B cell (primary cell): ENCODE results near the gene NCL. TPM values are rescaled to one million over a fixed set of nuclear protein-coding genes. Genes with fewer than 3 reads are reported as not detected.

ENCODE experiments used
- ATAC-seq: fragments of 200-7000 bp; cut with Tn5 transposase; one replicate; pipeline ENCODE4 v1.10.0; 2021; ENCODE audit warnings: low read depth, mild to moderate bottlenecking, moderate number of reproducible peaks, moderate library complexity
- CTCF ChIA-PET: fragments of 350-600 bp; sonication (Branson Sonifier 250); formaldehyde crosslinking; loops from one replicate; lab custom pipeline; 2021; ENCODE audit warnings: antibody characterized with exemption, inconsistent platforms; lab: Charles Lee
- POLR2A ChIA-PET: fragments of 350-600 bp; sonication (Branson Sonifier 250); formaldehyde crosslinking; loops from one replicate; lab custom pipeline; 2021; ENCODE audit warnings: antibody characterized with exemption; lab: Charles Lee
- DNase-seq: peaks from one replicate; pipeline ENCODE4 v3.0.0; 2013
- H2AFZ ChIP-seq: 2 replicates; pipeline ENCODE4 v1.6.1; 2012; ENCODE audit warnings: mild to moderate bottlenecking, low read depth, low read length; ENCODE audit not compliant: insufficient read depth, poor library complexity, severe bottlenecking
- H3K27ac ChIP-seq, 2 donors: 1 replicate in 1 of 2; 2 replicates in 1 of 2; pipeline ENCODE4 v1.5.1; 2012 to 2013; ENCODE audit warnings: low read length in 2 of 2, mild to moderate bottlenecking in 2 of 2, moderate library complexity in 1 of 2
- H3K27me3 ChIP-seq, 4 experiments: fragments of 200-600 bp in 1 of 4; sonication (generic) in 1 of 4; replicated peaks in 1 of 4; 1 replicate in 2 of 4; 2 replicates in 2 of 4; pipeline versions ENCODE4 v1.6.1 to v1.7.0; 2013 to 2016; ENCODE audit warnings: low read length in 3 of 4, mild to moderate bottlenecking in 2 of 4, mixed read lengths in 1 of 4, moderate library complexity in 1 of 4; ENCODE audit not compliant: insufficient read depth in 4 of 4, control insufficient read depth in 3 of 4; ENCODE audit errors: control extremely low read depth in 1 of 4
- H3K36me3 ChIP-seq, 2 experiments: replicated peaks in 1 of 2; 1 replicate in 1 of 2; 2 replicates in 1 of 2; pipeline versions ENCODE4 v1.6.1 to v1.7.1; 2013; ENCODE audit warnings: low read length in 1 of 2; ENCODE audit not compliant: insufficient read depth in 2 of 2, control insufficient read depth in 1 of 2; ENCODE audit errors: control extremely low read depth in 1 of 2, extremely low read depth in 1 of 2
- H3K4me1 ChIP-seq, 2 donors: fragments of 200-600 bp in 1 of 2; sonication (generic) in 1 of 2; 1 replicate in 1 of 2; 2 replicates in 1 of 2; pipeline versions ENCODE4 v1.5.1 to v1.6.1; 2013 to 2017; ENCODE audit warnings: low read length in 2 of 2; ENCODE audit not compliant: control insufficient read depth in 2 of 2, insufficient read depth in 2 of 2
- H3K4me2 ChIP-seq: replicated peaks from 2 replicates; pipeline ENCODE3; 2012; ENCODE audit warnings: mild to moderate bottlenecking, low read depth, low read length; ENCODE audit not compliant: poor library complexity, severe bottlenecking
- H3K4me3 ChIP-seq, 5 experiments: fragments of 200-600 bp in 1 of 5; sonication (generic) in 1 of 5; 1 replicate in 3 of 5; 2 replicates in 2 of 5; pipeline versions ENCODE4 v1.5.1 to v1.7.0; 2011 to 2016; ENCODE audit warnings: low read length in 4 of 5, mild to moderate bottlenecking in 4 of 5, low read depth in 2 of 5, control low read depth in 1 of 5, moderate library complexity in 1 of 5; ENCODE audit not compliant: insufficient read depth in 1 of 5; ENCODE audit errors: control extremely low read depth in 1 of 5, extremely low read depth in 1 of 5
- H3K79me2 ChIP-seq: fragments of 200-600 bp; sonication (generic); one replicate; pipeline ENCODE4 v1.6.0; 2016; ENCODE audit warnings: low read length; ENCODE audit not compliant: control insufficient read depth, insufficient read depth
- H3K9ac ChIP-seq: fragments of 200-600 bp; sonication (generic); 2 replicates; pipeline ENCODE4 v1.6.1; 2017; ENCODE audit warnings: mild to moderate bottlenecking, low read length, moderate library complexity
- H3K9me3 ChIP-seq, 3 donors: one replicate each; pipeline versions ENCODE4 v1.6.1 to v1.7.1; 2013; ENCODE audit warnings: low read length in 2 of 3; ENCODE audit not compliant: control insufficient read depth in 2 of 3, insufficient read depth in 1 of 3; ENCODE audit errors: control extremely low read depth in 1 of 3
- H4K20me1 ChIP-seq: 2 replicates; pipeline ENCODE4 v1.6.0; 2012; ENCODE audit warnings: mild to moderate bottlenecking, low read length; ENCODE audit not compliant: insufficient read depth, control insufficient read depth, poor library complexity, severe bottlenecking
- H3K27ac Mint-ChIP-seq: one replicate; pipeline ENCODE4 v1.8.0; 2021; ENCODE audit warnings: mixed read lengths
- H3K27me3 Mint-ChIP-seq: one replicate; pipeline ENCODE4 v1.8.0; 2021; ENCODE audit warnings: mixed read lengths
- H3K4me1 Mint-ChIP-seq: one replicate; pipeline ENCODE4 v1.8.0; 2021; ENCODE audit warnings: mixed read lengths
- H3K4me3 Mint-ChIP-seq: one replicate; pipeline ENCODE4 v1.8.0; 2021; ENCODE audit warnings: mixed read lengths
- H3K9me3 Mint-ChIP-seq: one replicate; pipeline ENCODE4 v1.8.0; 2022; ENCODE audit warnings: mixed read lengths; ENCODE audit not compliant: insufficient read depth
- EZH2 ChIP-seq: IDR thresholded peaks from 2 replicates; pipeline ENCODE4 v1.6.1; 2012; ENCODE audit warnings: borderline replicate concordance, low read depth, mild to moderate bottlenecking, moderate library complexity, low read length; ENCODE audit not compliant: insufficient read depth, poor library complexity, severe bottlenecking
- WGBS: methylation state at CpG from one replicate; pipeline ENCODE4 v1.1.5; 2013; ENCODE audit warnings: missing lambda C conversion rate; ENCODE audit not compliant: insufficient coverage; 5-methylcytosine and 5-hydroxymethylcytosine counted together
- intact Hi-C: fragments of 100-400 bp; cut with micrococcal nuclease; formaldehyde crosslinking; loops from one replicate; pipeline ENCODE4 v1.10.0; 2022
- polyA plus RNA-seq: library from polyadenylated mRNA; depleted of rRNA; stranded (reverse); fragments of >200 nt; gene quantifications from 2 replicates; pipeline ENCODE4 v1.2.3, GENCODE V29; 2012
- total RNA-seq, 2 donors: library from RNA; stranded (reverse); fragments of 120-200 nt in 1 of 2; gene quantifications; 1 replicate in 1 of 2; 2 replicates in 1 of 2; pipeline versions ENCODE4 v1.2.3 to v1.2.4, GENCODE V29; 2013 to 2022
- TF ChIP-seq, protein P1 (sequence below): fragments of 200-600 bp; IDR thresholded peaks from one replicate; pipeline ENCODE4 v1.8.0; 2022; ENCODE audit warnings: antibody characterized with exemption, mild to moderate bottlenecking

The NCL gene
- total and polyA plus RNA-seq, 2 donors (not counting 1 experiment from before 2014, with no cell fraction given), result 25.8 to 439 TPM

DNA sequence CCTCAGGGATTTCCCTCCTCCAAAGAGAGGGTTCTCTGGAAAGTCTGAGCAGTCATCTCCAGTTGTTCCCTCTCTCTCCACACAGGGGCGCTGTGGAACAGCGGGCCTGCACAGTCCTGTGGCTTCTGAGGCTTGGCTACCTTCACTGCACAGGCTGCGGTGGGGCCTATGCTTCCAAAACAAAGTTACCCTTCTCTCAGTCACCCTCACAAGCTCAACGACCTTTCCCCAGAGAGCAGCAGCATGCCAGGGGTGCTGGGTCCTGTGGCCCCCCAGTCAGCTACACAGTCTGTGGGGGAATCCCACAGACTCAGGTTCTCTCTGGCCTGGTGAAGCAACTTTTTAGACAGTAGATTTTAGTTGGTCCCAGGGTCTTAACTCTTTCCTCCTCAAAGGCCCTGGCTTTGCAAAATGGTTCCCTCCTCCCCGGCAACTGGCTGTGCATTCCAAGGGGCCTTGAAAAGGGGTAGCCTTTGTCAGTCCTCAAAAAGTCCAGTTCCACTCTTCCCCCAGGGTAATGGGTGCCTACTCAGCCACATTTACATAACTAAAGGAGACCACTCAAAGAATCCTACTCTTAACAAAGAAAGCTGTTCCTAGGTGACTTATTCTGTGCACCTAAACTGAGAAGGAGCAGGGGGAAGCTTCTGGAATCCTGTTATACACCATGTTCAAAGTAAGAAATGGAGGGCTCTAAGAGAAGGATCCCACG is 53.8 kb downstream of the NCL start:
- H3K4me3 ChIP-seq, result no peak overlapping the region
- no peak overlapping the region for H3K27ac Mint-ChIP-seq
- peaks cover 17% of the 10 kb centered on the region for H3K4me1 Mint-ChIP-seq
- peaks cover 0 to 24% (median 9%) of the 10 kb centered on the region in 4 experiments for H3K27me3 ChIP-seq
- H3K4me3 Mint-ChIP-seq, result no peak overlapping the region
- 86% methylated on average over 4 of the region's 6 CpGs for WGBS
- ChIA-PET POLR2A (interaction anchor here (0.6 kb wide), 1 partner anchor 184 kb away, joined by 3 read pairs; no protein-coding TSS in a partner anchor), CTCF (interaction anchor here (1.0 to 21.6 kb wide), 11 partner anchors 10 to 307 kb away, joined by 3 to 325 read pairs (median 10); partner anchors contain the start of gene B3GNT7)
- no peak overlapping the region for H3K9ac ChIP-seq
- H3K27me3 Mint-ChIP-seq, result peaks cover 18% of the 10 kb centered on the region
- TF ChIP-seq, protein P1, sequence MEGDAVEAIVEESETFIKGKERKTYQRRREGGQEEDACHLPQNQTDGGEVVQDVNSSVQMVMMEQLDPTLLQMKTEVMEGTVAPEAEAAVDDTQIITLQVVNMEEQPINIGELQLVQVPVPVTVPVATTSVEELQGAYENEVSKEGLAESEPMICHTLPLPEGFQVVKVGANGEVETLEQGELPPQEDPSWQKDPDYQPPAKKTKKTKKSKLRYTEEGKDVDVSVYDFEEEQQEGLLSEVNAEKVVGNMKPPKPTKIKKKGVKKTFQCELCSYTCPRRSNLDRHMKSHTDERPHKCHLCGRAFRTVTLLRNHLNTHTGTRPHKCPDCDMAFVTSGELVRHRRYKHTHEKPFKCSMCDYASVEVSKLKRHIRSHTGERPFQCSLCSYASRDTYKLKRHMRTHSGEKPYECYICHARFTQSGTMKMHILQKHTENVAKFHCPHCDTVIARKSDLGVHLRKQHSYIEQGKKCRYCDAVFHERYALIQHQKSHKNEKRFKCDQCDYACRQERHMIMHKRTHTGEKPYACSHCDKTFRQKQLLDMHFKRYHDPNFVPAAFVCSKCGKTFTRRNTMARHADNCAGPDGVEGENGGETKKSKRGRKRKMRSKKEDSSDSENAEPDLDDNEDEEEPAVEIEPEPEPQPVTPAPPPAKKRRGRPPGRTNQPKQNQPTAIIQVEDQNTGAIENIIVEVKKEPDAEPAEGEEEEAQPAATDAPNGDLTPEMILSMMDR, result peak; percentile 59
- no peak for TF ChIP-seq EZH2
- H2AFZ ChIP-seq, result no peak overlapping the region
- peaks cover 12 to 16% of the 10 kb centered on the region in 2 donors for H3K4me1 ChIP-seq
- no peaks in the 10 kb centered on the region for H3K79me2 ChIP-seq
- peaks cover 0 to 7% (median 7%) of the 10 kb centered on the region in 3 donors for H3K9me3 ChIP-seq
- intact Hi-C loops, result no loop called here
- no peaks in the 10 kb centered on the region for H3K36me3 ChIP-seq
- DNase-seq (no peak), ATAC-seq (no peak)
- no peak overlapping the region for H3K4me2 ChIP-seq
- no peak overlapping the region for H3K27ac ChIP-seq
- H3K9me3 Mint-ChIP-seq, result no peaks in the 10 kb centered on the region
- H4K20me1 ChIP-seq, result no peaks in the 10 kb centered on the region

- Mint-ChIP-seq H3K9me3 (no peaks in the 10 kb centered on the region), H3K27me3 (peaks cover 13% of the 10 kb centered on the region), H3K27ac (no peak overlapping the region), H3K4me3 (no peak overlapping the region), H3K4me1 (peaks cover 23% of the 10 kb centered on the region)
- no peaks in the 10 kb centered on the region for H3K36me3 ChIP-seq
- WGBS, result 100% methylated on average over 4 of the region's 5 CpGs
- DNase-seq, result no peak
- peaks cover 0 to 24% (median 6%) of the 10 kb centered on the region in 4 experiments for H3K27me3 ChIP-seq
- H3K4me1 ChIP-seq, result peaks cover 16 to 19% of the 10 kb centered on the region in 2 donors
- H3K9ac ChIP-seq, result no peak overlapping the region
- no peaks in the 10 kb centered on the region for H4K20me1 ChIP-seq
- H3K9me3 ChIP-seq, result peaks cover 0 to 7% (median 7%) of the 10 kb centered on the region in 3 donors
- CTCF ChIA-PET, result interaction anchor here (1.0 to 21.6 kb wide), 7 partner anchors 9 to 306 kb away, joined by 3 to 325 read pairs (median 10); partner anchors contain the start of gene B3GNT7
- TF ChIP-seq, protein P1, result no peak
- TF ChIP-seq EZH2, result no peak
- intact Hi-C loops, result no loop called here
- no peak overlapping the region for H2AFZ ChIP-seq
- no peak for ATAC-seq
- H3K79me2 ChIP-seq, result no peaks in the 10 kb centered on the region
- no peak overlapping the region for H3K4me3 ChIP-seq
- H3K27ac ChIP-seq, result no peak overlapping the region
- POLR2A ChIA-PET, result interaction anchor here (0.6 kb wide), 1 partner anchor 184 kb away, joined by 3 read pairs; no protein-coding TSS in a partner anchor
- H3K4me2 ChIP-seq, result no peak overlapping the region
These were observed 54.5 kb downstream of the NCL start for GRCh38 chr2:231409776-231410175.
